ENCODE data around the gene C1QC.

Gene C1QC

DNA sequence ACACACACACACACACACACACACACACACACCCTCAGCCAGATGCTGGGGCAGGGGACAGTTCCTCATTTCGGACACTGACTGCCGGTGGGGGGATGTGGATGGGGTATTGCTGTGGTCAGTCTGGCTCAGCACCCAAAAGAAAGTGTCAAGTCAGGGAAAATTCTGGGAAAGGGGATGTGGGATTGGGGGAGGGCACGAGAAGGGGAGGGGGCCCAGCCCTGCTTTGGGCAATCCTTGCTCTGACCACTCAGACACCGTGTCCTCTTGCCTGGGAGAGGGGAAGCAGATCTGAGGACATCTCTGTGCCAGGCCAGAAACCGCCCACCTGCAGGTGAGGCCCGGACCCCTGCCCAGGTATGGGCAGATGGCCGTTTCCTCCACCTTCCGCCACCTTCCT is at the start of gene C1QC:
C1QC (plus strand) TSS at position 253 of the 400 bp plus-strand sequence. CDS start 391 bp downstream, outside the sequence.
- no peak for DNase-seq (ENCODE audit: low spot score)

DNA sequence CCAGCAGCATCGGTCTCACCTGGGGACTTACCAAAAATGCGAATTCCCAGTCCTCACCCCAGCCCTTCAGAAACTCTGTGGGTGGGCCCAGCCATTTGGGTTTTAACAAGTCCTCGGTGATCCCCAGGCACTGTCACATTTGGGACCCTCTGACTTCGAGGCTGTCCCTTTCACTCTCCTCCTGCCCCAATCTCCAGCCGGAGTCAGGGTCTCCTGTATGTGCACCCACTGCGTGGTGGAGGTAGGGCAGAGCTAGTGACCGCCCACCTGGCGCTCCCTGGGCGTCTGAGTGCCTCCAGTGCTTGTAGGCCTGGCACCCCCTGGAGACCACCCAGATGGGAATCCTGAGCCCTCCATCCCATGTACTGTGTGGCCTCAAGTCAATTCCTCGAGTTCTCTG is 49.0 kb upstream of the C1QC start:
- DNase-seq (ENCODE audit: low spot score): no peak

DNA sequence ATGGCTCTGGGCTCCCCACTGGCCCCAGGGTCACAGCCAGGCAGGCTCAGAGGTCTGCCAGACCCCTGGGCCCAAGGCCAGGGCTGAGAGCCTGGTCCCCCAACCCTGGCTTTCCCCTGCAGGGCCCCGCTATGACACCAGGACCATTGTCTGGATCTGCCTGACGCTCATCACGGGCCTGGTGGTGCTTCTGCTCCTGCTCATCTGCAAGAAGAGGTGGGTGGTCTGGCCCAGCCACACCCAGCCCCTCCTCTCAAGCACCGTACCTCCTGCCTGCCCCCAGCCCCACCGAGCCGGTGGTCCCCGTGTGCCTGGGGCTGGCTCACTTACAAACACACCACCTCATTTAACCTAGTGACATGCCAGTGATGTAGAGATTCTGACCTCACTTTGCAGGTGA is 48.3 kb upstream of the C1QC start:
- DNase-seq (ENCODE audit: low spot score): no peak

DNA sequence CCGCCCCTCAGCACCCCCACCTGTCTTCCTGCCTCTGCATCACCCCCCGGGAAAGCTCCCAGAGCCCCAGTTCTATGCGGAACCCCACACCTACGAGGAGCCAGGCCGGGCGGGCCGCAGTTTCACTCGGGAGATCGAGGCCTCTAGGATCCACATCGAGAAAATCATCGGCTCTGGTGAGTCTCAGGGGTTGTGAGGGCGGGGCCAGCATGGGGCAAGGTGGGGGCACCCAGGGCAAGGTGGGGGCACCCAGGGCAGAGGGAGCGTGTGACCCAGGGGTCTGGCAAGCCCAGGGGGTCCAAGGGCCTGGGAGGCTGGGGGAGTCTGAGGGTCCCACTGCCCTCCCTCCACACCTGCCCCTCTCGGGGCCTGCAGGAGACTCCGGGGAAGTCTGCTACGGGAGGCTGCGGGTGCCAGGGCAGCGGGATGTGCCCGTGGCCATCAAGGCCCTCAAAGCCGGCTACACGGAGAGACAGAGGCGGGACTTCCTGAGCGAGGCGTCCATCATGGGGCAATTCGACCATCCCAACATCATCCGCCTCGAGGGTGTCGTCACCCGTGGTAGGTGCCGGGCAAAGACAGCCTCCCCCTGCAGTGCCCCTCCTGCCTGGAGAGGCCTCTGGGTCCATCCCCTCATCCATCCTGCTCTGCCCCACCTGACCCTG is 46.0 kb upstream of the C1QC start:
- no peak for DNase-seq (ENCODE audit: low spot score)

DNA sequence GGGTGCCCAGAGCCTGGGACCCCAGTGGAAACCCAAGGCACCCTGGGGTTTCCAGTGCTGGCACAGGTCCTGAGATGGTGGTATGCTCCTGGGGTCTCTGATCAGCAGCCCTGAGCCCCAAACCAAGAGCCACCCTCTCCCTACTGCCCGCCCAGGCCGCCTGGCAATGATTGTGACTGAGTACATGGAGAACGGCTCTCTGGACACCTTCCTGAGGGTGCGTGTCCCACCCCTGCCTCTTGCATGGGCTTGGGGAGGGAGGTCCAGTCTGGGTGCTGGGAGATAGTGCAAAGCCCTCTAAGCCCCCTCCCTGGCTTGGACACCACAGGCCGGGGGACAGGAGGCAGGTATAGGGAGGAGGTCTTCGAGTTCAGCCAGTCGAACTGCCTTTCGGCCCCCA is 45.4 kb upstream of the C1QC start:
- no peak for DNase-seq (ENCODE audit: low spot score)

DNA sequence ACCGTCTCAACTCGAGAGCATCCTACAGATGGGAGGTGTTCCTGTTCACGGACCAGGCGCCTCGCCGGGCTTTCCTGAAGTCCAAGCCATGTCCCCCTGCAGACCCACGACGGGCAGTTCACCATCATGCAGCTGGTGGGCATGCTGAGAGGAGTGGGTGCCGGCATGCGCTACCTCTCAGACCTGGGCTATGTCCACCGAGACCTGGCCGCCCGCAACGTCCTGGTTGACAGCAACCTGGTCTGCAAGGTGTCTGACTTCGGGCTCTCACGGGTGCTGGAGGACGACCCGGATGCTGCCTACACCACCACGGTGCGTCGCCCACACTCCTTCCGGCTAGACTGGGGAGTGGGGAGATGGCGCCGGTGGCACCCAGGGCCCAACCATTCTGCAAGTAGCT is 44.7 kb upstream of the C1QC start:
- DNase-seq (ENCODE audit: low spot score): no peak

DNA sequence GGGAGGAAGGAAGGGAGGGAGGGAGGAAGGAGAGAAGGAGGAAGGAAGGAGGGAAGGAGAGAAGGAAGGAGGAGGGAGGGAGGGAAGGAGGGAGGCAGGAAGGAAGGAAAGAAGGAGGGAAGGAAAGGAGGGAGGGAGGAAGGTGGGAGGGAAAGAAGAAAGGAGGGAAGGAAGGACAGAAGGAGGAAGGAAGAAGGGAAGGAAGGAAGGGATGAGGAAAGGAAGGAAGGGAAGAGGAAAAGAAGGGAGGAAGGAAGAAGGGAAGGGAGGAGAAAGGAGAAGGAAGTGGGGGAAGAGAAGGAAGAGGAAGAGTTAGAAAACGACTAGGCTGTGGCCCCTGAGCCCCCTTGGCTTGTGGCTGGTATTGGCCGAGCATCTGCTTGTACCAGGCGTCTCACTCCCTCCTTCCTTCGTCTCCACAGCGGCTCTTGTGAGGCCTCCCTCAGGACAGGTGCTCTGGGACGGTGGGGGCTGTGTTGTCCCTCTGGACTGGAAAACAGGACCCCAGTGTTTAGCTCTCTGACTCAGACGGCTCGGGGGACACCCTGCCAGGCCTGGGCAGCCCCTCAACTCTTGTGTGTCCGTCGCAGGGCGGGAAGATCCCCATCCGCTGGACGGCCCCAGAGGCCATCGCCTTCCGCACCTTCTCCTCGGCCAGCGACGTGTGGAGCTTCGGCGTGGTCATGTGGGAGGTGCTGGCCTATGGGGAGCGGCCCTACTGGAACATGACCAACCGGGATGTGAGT is 43.2 kb upstream of the C1QC start:
- DNase-seq (ENCODE audit: low spot score): no peak

DNA sequence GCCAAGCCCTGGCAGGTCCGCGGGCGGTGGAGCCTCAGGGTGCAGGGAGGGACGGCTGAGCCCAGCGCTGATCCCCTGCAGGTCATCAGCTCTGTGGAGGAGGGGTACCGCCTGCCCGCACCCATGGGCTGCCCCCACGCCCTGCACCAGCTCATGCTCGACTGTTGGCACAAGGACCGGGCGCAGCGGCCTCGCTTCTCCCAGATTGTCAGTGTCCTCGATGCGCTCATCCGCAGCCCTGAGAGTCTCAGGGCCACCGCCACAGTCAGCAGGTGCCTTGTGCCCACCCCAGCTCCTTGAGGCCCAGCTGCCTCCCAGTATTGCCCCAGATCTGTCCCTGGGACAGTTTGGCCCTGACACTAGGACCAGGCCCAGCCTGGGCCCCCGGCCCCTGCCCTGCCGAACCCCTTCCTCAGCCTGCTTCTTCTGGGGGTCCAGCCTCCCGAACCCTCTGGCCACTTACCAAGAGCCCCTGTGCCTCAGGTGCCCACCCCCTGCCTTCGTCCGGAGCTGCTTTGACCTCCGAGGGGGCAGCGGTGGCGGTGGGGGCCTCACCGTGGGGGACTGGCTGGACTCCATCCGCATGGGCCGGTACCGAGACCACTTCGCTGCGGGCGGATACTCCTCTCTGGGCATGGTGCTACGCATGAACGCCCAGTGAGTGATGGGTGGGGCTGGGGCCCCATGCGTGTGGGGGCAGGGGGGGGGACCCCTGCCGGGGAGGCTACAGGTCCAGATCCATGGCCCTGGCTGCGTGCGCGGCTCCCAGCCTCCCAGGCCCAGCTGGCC is 42.4 kb upstream of the C1QC start:
- no peak for DNase-seq (ENCODE audit: low spot score)

DNA sequence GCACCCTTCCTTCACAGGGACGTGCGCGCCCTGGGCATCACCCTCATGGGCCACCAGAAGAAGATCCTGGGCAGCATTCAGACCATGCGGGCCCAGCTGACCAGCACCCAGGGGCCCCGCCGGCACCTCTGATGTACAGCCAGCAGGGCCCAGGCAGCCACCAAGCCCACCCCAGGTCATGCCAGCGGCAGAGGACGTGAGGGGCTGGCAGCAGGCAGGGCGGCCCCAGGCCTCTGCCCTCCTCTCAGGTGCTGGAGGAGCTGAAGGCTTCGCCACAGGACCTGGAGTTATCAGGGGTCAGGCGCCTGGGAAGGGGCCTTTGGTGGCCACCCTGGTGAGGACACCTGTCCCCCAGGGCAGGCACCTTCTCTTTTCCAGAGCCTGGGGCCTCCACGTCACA is 41.8 kb upstream of the C1QC start:
- no peak for DNase-seq (ENCODE audit: low spot score)

DNA sequence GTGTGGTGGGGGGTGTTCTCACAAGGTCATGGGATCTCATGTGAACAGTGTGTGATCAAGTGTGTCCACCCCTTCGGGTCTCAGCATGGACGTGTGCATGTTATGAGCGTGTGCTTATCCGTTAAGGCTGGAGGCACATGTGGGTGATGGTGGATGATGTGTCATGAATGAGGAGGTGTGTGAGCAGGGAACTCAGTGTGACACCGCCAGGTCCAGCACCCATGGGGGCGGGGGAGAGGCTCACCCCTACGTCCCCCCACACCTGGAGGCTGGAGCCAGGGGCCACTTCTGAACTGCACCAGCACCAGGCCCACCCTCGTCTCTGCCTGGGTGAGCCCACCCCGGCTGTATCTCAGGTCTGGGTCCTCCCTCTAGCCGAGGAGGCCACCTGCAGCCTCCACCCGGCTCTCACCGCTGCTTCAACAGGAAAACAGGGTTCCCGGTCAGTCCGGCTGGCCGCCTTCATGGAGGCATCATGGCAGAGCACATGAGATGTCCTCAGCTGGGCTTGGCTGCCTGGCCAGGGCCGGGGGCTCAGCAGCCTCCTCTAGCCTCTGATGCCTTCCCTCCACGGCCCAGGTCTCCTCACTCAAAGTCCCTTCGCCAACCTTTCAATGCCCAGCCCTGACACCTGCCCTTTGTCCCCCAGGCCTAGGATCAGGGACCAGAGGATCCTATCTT is 41.2 kb upstream of the C1QC start:
- no peak for DNase-seq (ENCODE audit: low spot score)

DNA sequence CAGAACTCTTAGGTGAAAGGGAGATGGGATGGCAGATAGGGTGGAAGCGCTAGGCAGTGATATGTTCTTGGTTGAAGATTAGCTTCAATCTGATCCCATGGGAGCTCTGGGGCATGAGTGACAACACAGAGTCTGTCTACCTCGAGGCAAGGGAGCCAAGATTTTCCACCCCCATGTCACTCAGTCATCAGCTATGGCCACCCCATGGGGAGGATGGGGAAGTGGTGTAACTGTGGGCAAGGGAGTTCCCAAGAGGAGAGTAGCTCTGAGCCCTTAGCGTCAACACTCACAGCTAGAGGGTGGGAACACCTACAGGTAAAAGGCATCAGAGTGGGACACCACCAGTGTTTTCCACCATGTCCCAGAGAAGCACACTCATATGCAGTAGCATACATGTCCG is 37.3 kb upstream of the C1QC start:
- no peak for DNase-seq (ENCODE audit: low spot score)

DNA sequence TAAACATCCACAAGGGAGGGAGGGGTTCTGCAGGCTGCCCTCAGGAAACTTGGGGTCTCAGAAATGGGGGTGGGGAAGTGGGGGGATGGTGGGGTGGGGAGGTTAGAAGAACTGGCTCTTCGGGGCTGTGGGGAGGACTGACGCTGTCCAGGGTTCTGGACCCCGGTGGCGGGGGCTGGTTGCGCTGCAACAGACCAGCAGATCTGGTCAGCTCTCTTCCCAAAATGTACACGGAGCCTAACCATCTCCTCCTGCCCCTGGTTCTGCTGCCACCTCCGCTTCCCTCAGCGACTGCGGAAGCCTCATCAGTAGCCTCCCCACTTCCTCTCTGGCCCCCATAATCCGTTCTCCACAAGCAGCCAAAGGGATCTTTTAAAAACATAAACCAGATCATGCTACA is 36.3 kb upstream of the C1QC start:
- DNase-seq (ENCODE audit: low spot score): no peak

DNA sequence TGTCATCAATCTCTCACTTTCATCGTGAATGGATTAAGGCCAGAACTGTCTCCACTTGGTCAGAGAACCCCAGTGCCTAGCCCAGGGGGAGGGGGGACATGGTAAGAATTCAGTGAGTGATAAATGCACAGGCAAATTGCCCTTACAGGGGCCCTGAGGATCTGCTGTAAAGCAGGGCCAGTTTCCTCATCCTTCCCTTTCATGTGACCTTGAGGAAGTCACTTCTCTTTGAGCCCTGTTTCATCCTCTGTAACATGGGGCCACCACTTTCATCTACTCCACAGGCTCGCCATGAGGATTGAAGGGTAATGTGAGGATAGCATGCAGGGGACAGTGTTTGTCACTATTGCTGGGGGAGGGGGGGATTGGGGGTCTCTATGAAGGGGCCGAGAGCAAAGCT is 35.1 kb upstream of the C1QC start:
- DNase-seq (ENCODE audit: low spot score): no peak

DNA sequence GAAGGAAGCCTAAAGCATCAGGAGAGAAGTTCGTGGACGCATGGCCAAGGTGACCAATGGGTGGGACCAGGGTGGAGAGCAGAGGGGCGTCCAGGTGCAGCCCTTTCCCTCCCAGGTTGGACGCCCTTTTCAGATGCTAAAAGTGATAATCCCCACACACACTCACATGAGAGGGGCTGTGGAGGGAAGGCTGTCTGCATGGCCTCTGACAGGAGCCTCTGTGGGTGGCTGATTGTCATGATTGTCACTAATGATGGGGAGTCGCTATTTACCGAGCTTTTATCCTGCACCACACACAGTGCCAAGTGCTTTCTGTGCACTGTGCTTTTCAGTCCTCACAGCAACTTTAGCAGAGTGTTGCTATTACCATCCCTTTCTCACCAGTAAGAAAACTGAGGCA is 34.1 kb upstream of the C1QC start:
- no peak for DNase-seq (ENCODE audit: low spot score)

DNA sequence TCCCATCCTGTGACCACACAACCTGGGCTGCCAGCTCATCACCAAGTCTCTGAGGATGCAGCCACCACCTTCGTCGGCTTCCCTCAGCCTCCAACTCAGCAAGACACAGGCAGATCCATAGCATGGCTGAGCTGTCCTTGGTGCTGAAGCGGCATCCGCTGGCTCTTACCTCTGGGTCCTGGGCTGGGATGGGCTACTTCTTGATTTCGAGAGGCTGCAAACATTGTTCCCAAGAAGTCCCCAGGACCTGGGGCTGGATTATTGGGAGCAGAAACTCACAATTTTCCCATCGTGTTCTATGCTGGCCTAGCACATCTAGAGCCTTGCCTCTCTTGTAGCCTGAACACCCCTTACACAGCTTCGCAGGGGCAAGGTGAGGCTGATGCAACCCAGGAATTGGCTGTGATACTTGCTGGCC is 31.9 kb upstream of the C1QC start:
- no peak for DNase-seq (ENCODE audit: low spot score)

DNA sequence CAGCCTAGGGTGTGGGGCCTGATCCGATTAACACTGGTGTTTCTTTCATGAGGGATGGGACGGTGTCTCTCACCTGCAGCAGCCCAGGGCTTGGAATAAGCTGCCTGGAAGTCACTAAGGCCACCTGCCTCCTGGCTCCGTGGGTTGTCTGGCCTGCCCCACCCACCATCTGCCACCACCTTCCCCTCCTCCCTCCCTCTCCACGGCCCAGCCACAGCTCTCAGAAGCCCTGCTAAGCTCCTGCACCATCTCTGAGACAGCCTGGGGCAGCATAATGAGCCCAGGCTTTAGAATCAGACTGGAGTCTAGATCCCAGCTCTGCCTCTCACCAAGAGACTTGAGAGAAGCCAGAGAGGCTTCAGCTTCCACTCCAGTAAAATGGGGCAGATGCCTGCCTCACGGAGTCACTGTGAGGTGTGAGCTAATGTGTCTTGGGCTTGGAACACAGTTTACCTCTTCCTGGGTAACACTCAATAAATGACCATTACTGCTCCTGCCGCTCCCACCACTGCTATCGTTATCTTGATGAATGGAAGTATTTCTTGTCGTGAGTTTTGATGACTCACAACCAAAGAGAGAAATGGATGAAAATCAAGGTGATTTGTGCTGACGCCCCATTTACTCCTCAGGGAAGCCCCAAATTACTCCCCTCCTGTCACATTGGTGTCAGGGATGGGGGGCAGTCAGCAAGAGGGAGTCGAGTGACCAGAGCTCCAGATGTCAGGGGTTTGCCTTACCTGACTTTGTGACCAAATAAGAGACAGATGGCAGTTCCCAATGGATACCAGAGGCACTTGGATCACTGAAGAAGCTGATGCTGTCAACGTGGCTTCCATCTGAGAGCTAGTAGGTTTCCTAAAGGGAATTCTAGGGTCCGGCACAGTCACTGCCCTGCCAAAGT is 30.5 kb upstream of the C1QC start:
- no peak for DNase-seq (ENCODE audit: low spot score)

DNA sequence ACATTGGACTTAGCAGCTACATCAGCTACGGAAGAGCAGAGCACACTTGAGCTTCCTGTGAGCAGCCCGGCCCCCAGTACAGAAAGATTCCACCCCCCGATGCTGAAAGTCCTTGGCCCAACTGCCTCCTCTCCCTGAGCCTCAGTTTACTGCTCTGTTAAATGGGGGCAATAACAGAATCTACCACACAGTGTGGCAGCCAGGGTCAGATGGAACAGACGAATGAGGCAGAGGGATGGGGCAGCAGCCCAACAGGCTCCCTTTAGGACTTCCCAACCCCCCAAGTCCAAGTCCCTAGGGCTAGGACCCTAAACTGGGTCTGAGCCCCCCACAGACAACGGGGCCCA is 29.9 kb upstream of the C1QC start:
- no peak for DNase-seq (ENCODE audit: low spot score)

DNA sequence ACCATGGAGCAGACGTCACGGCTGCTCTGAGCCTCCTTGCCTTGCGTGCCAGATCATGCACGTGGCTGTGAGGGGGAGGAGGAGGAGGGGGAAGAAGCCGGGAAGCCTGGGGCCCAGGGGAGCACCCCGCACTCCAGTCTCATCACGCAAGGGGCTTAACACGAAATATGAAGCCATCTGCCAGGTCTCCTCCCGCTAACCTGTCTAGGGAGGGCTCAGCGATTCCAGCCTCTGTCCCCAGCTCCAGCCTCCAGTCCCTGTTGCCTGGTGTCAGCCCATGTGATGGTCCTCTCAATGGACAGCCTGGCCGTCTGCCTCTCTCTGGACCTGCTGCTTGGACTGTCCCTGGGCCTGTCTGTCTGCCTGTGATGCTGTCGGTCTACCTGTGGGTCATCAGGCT is 29.5 kb upstream of the C1QC start:
- no peak for DNase-seq (ENCODE audit: low spot score)

DNA sequence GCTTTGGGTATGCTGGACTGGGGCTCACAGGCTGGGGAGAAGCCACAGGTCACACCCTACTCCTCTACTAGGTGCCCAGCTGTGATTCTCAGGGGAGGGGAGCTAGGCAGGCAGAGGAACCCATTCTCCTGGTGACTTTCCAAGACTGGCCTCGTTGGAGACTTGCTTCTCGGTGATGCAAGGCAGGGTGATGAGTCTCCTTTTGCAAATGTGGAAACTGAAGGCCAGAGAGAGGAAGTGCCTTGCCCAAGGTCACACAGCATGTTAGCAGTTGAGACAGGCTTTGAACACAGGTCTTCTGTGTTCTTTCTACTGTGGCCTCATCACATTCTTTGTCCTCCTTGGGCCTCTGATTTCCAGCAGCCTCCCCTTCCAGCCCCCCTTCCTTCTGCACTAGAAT is 27.5 kb upstream of the C1QC start:
- DNase-seq (ENCODE audit: low spot score): no peak

DNA sequence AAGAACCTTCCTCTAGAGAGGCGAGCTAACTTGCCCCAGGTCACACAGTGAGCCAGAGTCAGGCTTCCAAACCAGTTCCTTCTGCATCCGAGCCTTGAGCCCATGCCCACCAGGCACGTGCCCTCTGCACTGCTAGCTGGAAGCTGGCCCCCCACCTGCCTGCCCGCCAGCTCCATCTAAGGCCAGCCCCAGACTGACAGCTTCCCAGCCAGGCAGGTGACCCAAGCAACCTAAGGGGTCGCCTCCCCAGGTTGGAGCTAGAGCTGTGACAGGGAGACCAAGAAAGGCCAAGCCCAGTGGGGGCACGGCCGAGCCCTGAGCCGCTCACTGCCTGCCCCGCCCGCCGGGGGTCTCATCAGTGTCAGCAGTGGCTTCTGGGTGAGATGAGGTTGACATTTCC is 26.9 kb upstream of the C1QC start:
- DNase-seq (ENCODE audit: low spot score): no peak

DNA sequence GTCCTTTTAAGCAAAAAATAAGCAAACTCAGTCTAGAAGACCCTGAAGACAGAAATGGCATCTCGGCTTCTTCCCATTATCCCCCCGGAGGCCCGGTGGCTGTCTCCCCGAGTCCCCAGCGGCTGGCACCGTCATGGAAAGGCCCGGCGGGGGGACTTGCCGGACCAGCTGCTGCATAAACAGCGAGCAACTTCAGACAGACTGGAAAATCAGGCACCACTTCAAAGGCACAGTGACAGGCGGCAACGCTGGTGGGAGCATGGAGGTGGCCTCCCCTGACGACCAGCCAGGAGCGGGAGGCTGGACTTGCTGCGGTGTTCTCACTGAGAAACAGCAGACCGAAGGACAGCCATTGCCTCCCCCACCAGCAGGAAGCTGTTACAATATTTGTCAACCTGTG is 25.4 kb upstream of the C1QC start:
- no peak for DNase-seq (ENCODE audit: low spot score)

DNA sequence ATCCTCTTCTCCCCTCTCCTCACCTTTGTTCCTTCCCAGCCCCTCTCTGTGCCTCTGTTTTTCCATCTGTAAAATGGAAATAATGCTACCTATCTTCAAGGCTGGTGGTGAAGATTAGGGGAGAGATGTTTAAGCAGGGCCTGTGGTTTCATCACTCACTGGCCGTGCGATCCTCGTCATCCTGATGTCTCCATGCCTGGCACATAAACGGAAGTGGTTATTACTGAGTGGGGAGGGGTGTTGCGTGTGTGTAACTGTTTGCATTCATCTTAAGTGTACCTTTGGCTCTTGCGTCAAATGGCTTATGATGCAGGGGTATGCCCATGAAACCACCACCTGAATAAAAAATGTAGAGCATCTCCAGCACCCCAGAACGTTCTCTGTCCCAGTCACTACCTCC is 24.2 kb upstream of the C1QC start:
- DNase-seq (ENCODE audit: low spot score): no peak
